Endothelial cell of umbilical vein (primary cell): ENCODE results near the gene SMG1. TPM values are rescaled to one million over a fixed set of nuclear protein-coding genes. Genes with fewer than 3 reads are reported as not detected.

Source experiments
- BruUV-seq: library from RNA; stranded (reverse); fragments of 400-500 nt; replicated peaks from 2 replicates; lab custom pipeline; 2021; lab: Mats Ljungman, UMichigan
- CTCF ChIA-PET: fragments of 300-600, 350-600 bp; sonication (Branson Sonifier 250); formaldehyde crosslinking; loops from one replicate; lab custom pipeline; 2021; ENCODE audit warnings: antibody characterized with exemption, inconsistent platforms; lab: Charles Lee
- POLR2A ChIA-PET: fragments of 300-600, 350-600 bp; sonication (Branson Sonifier 250); formaldehyde crosslinking; loops from one replicate; lab custom pipeline; 2021; ENCODE audit warnings: antibody characterized with exemption, inconsistent platforms; lab: Charles Lee
- DNase-seq: peaks from one replicate; pipeline ENCODE4 v3.0.0-alpha.2; 2011; ENCODE audit warnings: low read depth, low spot score
- FAIRE-seq: peaks from 2 replicates; lab custom pipeline; 2011; peaks lifted over from hg19 to GRCh38; lab: Jason Lieb, UNC
- H2AFZ ChIP-seq: 2 replicates; pipeline ENCODE4 v1.6.0; 2012; ENCODE audit warnings: low read depth, low read length, control low read depth, inconsistent platforms
- H3K27ac ChIP-seq: 2 replicates; pipeline ENCODE4 v1.5.1; 2011; ENCODE audit warnings: low read depth, mild to moderate bottlenecking, control low read depth, low read length, moderate library complexity; ENCODE audit not compliant: insufficient read depth
- H3K27me3 ChIP-seq, 2 experiments: 2 replicates each; pipeline versions ENCODE4 v1.6.0 to v1.6.1; 2011; ENCODE audit warnings: low read length in 2 of 2, mixed read lengths in 1 of 2; ENCODE audit not compliant: control insufficient read depth in 2 of 2, insufficient read depth in 2 of 2
- H3K36me3 ChIP-seq, 2 experiments: 2 replicates in 1 of 2; 3 replicates in 1 of 2; pipeline ENCODE4 v1.5.1; 2011; ENCODE audit warnings: low read length in 2 of 2, mild to moderate bottlenecking in 1 of 2, moderate library complexity in 1 of 2; ENCODE audit not compliant: control insufficient read depth in 2 of 2, insufficient read depth in 2 of 2; ENCODE audit errors: extremely low read depth in 1 of 2
- H3K4me1 ChIP-seq: 3 replicates; pipeline ENCODE4 v1.5.1; 2011; ENCODE audit warnings: mild to moderate bottlenecking, low read length; ENCODE audit not compliant: control insufficient read depth, insufficient read depth; ENCODE audit errors: extremely low read depth
- H3K4me2 ChIP-seq: 2 replicates; pipeline ENCODE4 v1.6.1; 2011; ENCODE audit warnings: low read length, control low read depth, mixed read lengths; ENCODE audit not compliant: insufficient read depth
- H3K4me3 ChIP-seq, 3 experiments: fragments of 200-600 bp in 1 of 3; sonication (generic), shearing (Covaris generic) in 1 of 3; replicated peaks in 1 of 3; 2 replicates each; pipeline ENCODE4 v1.5.1; 2011 to 2016; ENCODE audit warnings: control low read depth in 3 of 3, low read length in 3 of 3, mild to moderate bottlenecking in 2 of 3, inconsistent platforms in 1 of 3, low read depth in 1 of 3, moderate library complexity in 1 of 3; ENCODE audit not compliant: insufficient read depth in 1 of 3
- H3K79me2 ChIP-seq: 2 replicates; pipeline ENCODE4 v1.6.0; 2012; ENCODE audit warnings: low read length, inconsistent platforms; ENCODE audit not compliant: control insufficient read depth, insufficient read depth
- H3K9ac ChIP-seq: replicated peaks from 2 replicates; pipeline ENCODE3; 2011; ENCODE audit warnings: low read length, control low read depth; ENCODE audit not compliant: insufficient read depth; ENCODE audit errors: extremely low read depth
- H3K9me1 ChIP-seq: replicated peaks from 3 replicates; pipeline ENCODE4 v1.6.0; 2011; ENCODE audit warnings: mild to moderate bottlenecking, low read length; ENCODE audit not compliant: control insufficient read depth, insufficient read depth; ENCODE audit errors: extremely low read depth
- H3K9me3 ChIP-seq: replicated peaks from 2 replicates; pipeline ENCODE4 v1.5.1; 2012; ENCODE audit warnings: low read length, inconsistent platforms; ENCODE audit not compliant: control insufficient read depth, insufficient read depth
- H4K20me1 ChIP-seq: replicated peaks from 2 replicates; pipeline ENCODE3; 2011; ENCODE audit warnings: mild to moderate bottlenecking, low read length; ENCODE audit not compliant: control insufficient read depth, insufficient read depth; ENCODE audit errors: extremely low read depth
- CTCF ChIP-seq, 2 donors: IDR thresholded peaks; 1 replicate in 1 of 2; 2 replicates in 1 of 2; pipeline ENCODE4 v1.5.1; 2011; ENCODE audit warnings: low read length in 2 of 2, mild to moderate bottlenecking in 2 of 2, moderate library complexity in 2 of 2, control low read depth in 1 of 2, inconsistent platforms in 1 of 2, low read depth in 1 of 2; ENCODE audit not compliant: insufficient read depth in 1 of 2; ENCODE audit errors: extremely low read depth in 1 of 2
- EZH2 ChIP-seq: IDR thresholded peaks from 2 replicates; pipeline ENCODE4 v1.6.1; 2012; ENCODE audit warnings: borderline replicate concordance, low read depth, mild to moderate bottlenecking, moderate library complexity, low read length, inconsistent platforms; ENCODE audit not compliant: severe bottlenecking
- FOS ChIP-seq: IDR thresholded peaks from 2 replicates; pipeline ENCODE4 v1.6.1; 2011; ENCODE audit warnings: mild to moderate bottlenecking, low read length, moderate library complexity, borderline replicate concordance; ENCODE audit not compliant: insufficient read depth
- GATA2 ChIP-seq: IDR thresholded peaks from 2 replicates; pipeline ENCODE4 v1.7.0; 2011; ENCODE audit warnings: low read depth, mild to moderate bottlenecking, moderate library complexity, mixed read lengths, low read length; ENCODE audit not compliant: insufficient read length, insufficient read depth
- JUN ChIP-seq: IDR thresholded peaks from 2 replicates; pipeline ENCODE4 v1.6.1; 2011; ENCODE audit warnings: borderline replicate concordance, low read depth; ENCODE audit not compliant: insufficient read length, insufficient read depth
- MAX ChIP-seq: IDR thresholded peaks from 2 replicates; pipeline ENCODE4 v1.6.1; 2011; ENCODE audit not compliant: insufficient read depth, insufficient read length
- MYC ChIP-seq: IDR thresholded peaks from one replicate; pipeline ENCODE4 v1.6.1; 2011; ENCODE audit warnings: mild to moderate bottlenecking, low read depth, low read length
- POLR2A ChIP-seq: IDR thresholded peaks from 2 replicates; pipeline ENCODE4 v1.6.1; 2012; ENCODE audit warnings: low read depth, mild to moderate bottlenecking, control low read depth, low read length
- POLR2AphosphoS5 ChIP-seq: IDR thresholded peaks from 2 replicates; pipeline ENCODE4 v1.6.1; 2012; ENCODE audit warnings: low read depth, mild to moderate bottlenecking, control low read depth, low read length, moderate library complexity; ENCODE audit not compliant: insufficient read depth
- dilution Hi-C: fragments of 300-500 bp; cut with MboI; formaldehyde crosslinking; loops from one replicate; pipeline ENCODE4 v1.15.0; 2019; ENCODE audit warnings: low sequenced_read_pairs; ENCODE audit not compliant: extremely low pct_ligation_motif_present
- intact Hi-C: fragments of 100-400 bp; cut with micrococcal nuclease; formaldehyde crosslinking; loops from one replicate; pipeline ENCODE4 v1.10.0; 2022
- polyA plus RNA-seq, 4 experiments: library from polyadenylated mRNA; depleted of rRNA in 3 of 4; stranded (reverse) in 3 of 4; unstranded in 1 of 4; fragments of >200 nt; gene quantifications; 2 replicates each; pipeline versions ENCODE4 v1.2.1 to v1.2.3, GENCODE V29; 2011 to 2012; ENCODE audit warnings: missing spikeins in 1 of 4
- total RNA-seq: library from RNA; stranded (reverse); gene quantifications from 2 replicates; pipeline ENCODE4 v1.2.3, GENCODE V29; 2021

Gene SMG1
- total and polyA plus RNA-seq, 2 donors (not counting 3 experiments of a cell fraction or from before 2014, with no cell fraction given), result 14.0 to 90.8 TPM

- ChIA-PET CTCF (interaction anchor here (7.0 kb wide), 1 partner anchor 9 kb away, joined by 80 read pairs; the partner anchor contains the start of gene RPS15A), POLR2A (interaction anchor here (5.0 kb wide), 1 partner anchor 9 kb away, joined by 81 read pairs; the partner anchor contains the start of gene RPS15A)
- no peaks in the 10 kb centered on the region for H3K9me1 ChIP-seq
- intact Hi-C loops (no loop called here), dilution Hi-C loops (loop anchor here (25.0 kb wide), 1 partner anchor 313 kb away; the partner anchor contains the start of gene ITPRIPL2)
- FAIRE-seq (no peak), DNase-seq (no peak)
- peaks cover 2 to 4% of the 10 kb centered on the region in 2 experiments for H3K36me3 ChIP-seq
- peaks cover 10% of the 10 kb centered on the region for H4K20me1 ChIP-seq
- no TSS peak for BruUV-seq
- H3K27me3 ChIP-seq, result no peaks in the 10 kb centered on the region
- H3K9ac ChIP-seq, result peak overlapping the region; percentile 95
- peak overlapping the region; percentile 99 for H3K4me2 ChIP-seq
- H3K27ac ChIP-seq, result no peak overlapping the region
- no peaks in the 10 kb centered on the region for H3K9me3 ChIP-seq
- peaks cover 63% of the 10 kb centered on the region for H3K79me2 ChIP-seq
- H3K4me1 ChIP-seq, result peaks cover 54% of the 10 kb centered on the region
- H3K4me3 ChIP-seq, result peak overlapping the region; percentile 77 to 98 (median 92)
- no peak overlapping the region for H2AFZ ChIP-seq
- TF ChIP-seq JUN, result no peak
- no peak for TF ChIP-seq POLR2AphosphoS5
- TF ChIP-seq FOS, result no peak
- TF ChIP-seq MAX, result no peak
- TF ChIP-seq MYC, result no peak
- TF ChIP-seq GATA2, result no peak
- no peak for TF ChIP-seq POLR2A
- TF ChIP-seq CTCF (IDR thresholded peaks at IDR 0.05; ENCODE audit: extremely low read depth in 1 of 2, insufficient read depth in 1 of 2, low read depth in 1 of 2, low read length in 2 of 2), result no peak
- TF ChIP-seq EZH2, result no peak
Measured at GRCh38 chr16:18799500-18799899, 126.7 kb downstream of the SMG1 start.
